Suprapubic skin (tissue), 3 donors: ENCODE results near the gene PRELP.

Experiments used
- CTCF ChIP-seq, 2 donors: fragments of 200-600 bp in 1 of 2; fragments of 450-650 bp in 1 of 2; sonication (generic) in 1 of 2; IDR thresholded peaks; one replicate each; pipeline ENCODE4 v1.5.1; 2016 to 2019; ENCODE audit warnings: antibody characterized with exemption in 2 of 2, mild to moderate bottlenecking in 1 of 2, moderate library complexity in 1 of 2
- EP300 ChIP-seq: sonication (generic); formaldehyde crosslinking; IDR thresholded peaks from one replicate; pipeline ENCODE4 v1.6.1; 2017; ENCODE audit warnings: antibody characterized with exemption

GRCh38 chr1:203506858-203507626 is 31.4 kb downstream of the PRELP start:
- no peak for TF ChIP-seq CTCF (IDR thresholded peaks at IDR 0.05)
- no peak for TF ChIP-seq EP300
